Stimulated activated CD8-positive, alpha-beta memory T cell treated with anti-CD3 and anti-CD28 coated beads, Interleukin-2, amount 100 ng/mL, for 48 hours (primary cell): ENCODE results near the gene VPS25.
"Not testable (repeated sequence)": the region's sequence is repeated elsewhere in the genome, so short reads cannot be mapped to it uniquely, and the experiment has no call there.

Source experiments
- DNase-seq, 2 donors: peaks; one replicate each; pipeline ENCODE4 v3.0.0-alpha.2; 2020; ENCODE audit warnings: low read depth in 2 of 2

Gene VPS25

GRCh38 chr17:42768006-42768405 lies 5.2 kb upstream of the VPS25 start:
- DNase-seq: not testable (repeated sequence)

DNA sequence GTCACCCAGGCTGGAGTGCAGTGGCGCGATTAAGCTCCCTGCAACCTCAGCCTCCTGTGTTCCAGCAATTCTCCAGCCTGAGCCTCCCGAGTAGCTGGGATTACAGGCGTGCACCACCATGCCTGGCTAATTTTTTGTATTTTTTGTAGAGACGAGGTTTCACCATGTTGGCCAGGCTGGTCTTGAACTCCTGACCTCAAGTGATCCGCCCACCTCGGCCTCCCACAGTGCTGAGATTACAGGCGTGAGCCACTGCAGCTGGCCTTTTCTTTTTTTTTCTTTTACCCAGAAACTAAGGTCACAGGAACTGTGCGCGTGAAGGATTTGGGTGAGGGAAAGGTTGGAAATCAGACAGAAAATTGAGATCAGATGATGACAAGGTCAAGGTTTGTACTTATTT lies 3.3 kb upstream of the VPS25 start:
- DNase-seq: not testable (repeated sequence)

DNA sequence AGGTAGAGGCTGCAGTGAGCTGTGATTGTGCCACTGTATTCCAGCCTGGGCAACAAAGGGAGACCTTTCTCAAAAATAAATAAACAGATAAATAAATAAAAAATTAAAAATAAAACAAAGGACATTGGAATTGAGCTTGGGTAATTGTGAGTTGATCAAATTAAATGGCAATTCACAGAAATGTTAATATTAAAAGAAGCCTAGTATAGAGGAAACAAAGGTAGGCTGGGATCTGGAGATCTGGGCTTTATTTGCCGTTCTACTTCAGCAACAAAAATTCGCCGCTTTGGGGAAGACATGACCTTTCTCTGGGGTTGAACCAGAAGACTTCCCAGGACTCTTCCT lies 332 bp upstream of the VPS25 start:
- no peak for DNase-seq

DNA sequence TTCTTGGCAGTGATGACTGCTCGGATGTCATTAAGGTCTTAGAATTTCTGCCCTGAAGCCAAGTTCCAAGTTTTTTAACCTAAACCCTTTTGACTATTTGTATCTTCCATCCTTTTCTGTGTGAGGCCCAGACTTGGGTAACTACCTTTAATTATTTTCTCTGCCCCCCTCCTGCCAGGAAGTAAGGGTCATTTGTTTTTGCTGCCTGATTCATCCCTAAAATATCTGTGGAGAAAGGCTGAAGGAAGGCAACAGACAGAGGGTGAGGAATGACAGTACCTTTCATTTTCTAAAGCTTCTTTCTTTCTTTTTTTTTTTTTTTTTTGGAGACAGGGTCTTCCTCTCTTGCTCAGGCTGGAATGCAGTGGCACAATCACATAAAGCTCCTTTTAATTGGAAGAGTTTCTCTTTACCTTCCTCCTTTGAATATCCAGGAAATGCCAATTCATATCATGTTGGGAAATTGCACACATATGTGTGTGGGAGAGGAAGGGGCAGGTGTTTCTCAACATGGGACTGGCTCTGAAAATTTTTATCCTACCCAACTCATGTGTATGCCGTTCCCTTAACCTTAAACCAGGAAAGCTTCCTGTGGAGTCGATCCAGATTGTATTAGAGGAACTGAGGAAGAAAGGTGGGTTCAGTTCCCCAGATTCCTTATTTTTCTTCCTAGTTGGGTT lies 957 bp downstream of the VPS25 start:
- no peak for DNase-seq

GRCh38 chr17:42775534-42776098 lies 2.4 kb downstream of the VPS25 start:
- no peak for DNase-seq

DNA sequence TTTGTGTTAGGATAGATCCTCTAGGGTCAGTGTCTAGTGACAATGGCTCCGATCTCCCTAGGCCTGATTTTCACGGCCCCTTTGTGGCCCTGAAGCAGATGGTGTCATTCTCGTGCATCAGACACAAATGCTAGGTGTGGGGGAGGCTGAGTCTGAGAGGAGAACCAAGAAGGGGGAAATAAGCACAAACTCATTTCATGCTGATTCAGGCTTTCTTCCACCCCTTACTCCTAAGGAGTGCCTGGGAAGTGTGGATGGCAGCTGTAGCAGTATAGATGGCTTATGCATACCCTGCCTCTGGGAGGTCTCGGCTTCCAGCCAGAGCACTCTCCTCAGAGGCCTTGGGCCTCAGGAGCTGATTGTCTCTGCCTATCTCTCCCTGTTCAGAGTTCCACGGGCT lies 5.3 kb downstream of the VPS25 start:
- DNase-seq: no peak

DNA sequence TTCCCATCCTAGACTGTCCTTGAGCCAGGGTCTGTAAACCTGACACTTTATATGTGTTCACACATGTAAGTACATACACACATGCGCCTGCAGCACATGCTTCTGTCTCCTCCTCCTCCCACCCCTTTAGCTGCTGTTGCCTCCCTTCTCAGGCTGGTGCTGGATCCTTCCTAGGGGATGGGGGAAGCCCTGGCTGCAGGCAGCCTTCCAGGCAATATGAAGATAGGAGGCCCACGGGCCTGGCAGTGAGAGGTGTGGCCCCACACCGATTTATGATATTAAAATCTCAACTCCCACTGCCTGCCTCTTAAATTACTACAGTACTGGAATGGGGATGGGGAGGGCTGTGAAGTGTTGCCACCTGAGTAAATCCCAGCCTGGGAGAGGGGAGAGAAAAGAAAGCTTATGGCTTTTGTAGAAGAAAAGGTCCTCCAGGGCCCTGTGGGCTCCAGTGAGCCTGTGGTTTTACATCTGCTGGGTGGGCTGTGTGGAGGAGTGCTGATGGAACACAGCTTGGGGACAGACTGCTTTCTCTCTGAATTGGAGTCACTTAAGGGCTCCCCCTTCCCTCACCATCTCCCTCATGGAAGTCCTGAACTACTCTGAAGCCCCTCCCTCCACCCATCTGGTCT lies 6.2 kb downstream of the VPS25 start:
- no peak for DNase-seq

DNA sequence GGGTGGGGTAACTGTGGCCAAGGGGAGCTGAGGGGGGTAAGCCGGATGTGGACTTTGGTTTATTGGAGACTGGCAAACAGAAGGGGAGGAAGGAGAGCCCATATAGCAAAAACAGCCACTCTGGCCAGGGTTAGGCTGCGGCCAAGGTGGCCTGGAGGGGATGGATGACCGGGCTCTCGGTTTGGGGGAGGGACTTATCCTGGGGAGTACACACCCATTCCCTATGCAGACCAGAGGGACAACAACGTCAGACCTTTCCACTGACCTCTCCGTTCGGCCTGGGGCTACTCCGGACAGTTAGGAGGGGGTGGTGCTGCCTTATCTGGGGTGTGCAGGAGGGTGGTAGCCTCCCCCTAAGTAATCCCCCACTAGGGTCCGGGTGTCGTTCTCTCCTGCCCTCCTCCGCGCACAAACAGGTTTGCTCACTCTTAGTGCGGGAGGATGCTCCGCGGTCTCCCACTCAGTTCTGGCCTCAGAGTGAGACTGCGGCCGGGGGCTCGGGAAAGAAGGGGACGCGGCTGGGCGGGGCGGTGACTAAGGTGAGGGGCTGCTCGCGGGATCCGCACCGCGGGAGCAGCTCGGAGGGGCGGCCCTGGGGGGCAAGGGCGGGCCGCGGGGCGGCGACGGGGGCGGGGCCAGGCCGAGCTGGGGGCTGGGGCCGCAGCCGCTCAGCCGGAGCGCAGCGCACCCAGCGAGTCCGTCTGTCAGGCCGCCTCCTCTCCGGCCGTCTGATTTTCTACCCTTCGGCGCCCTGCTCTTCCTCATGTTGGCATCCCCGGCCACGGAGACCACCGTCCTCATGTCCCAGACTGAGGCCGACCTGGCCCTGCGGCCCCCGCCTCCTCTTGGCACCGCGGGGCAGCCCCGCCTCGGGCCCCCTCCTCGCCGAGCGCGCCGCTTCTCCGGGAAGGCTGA lies 6.9 kb downstream of the VPS25 start, which contains the start of gene WNK4:
Gene WNK4, plus strand, starts transcription at position 675 of the 915 bp plus-strand sequence. Its CDS starts 89 bp downstream, at position 764.
- DNase-seq: no peak

GRCh38 chr17:42780851-42781638 lies 7.8 kb downstream of the VPS25 start:
- DNase-seq: no peak

DNA sequence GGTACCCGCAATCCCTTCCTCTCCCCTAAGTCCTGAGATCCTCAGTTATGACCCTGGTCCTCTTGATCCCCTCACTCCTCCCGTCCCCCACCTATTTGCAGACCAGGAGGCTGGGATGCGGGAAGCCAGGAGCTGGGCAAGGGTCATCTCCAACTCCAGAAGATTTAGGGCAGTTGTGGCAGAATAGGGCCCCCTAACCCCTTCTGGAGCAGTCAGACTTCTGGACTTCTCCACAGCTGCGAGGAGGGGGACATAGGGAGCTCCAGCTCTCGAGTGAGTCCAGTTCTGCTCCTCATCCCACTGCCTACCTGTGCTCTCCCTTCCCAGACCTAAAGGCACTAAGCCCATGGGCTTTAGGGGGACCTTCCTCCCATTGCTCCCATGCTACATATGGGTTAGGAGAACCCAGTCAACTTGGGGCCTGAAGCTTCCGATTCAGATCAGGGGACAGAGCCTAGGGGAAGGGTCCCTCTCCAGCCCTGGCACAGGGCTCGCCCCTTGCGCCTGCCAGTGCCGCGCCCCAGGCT lies 8.5 kb downstream of the VPS25 start:
- DNase-seq: no peak

DNA sequence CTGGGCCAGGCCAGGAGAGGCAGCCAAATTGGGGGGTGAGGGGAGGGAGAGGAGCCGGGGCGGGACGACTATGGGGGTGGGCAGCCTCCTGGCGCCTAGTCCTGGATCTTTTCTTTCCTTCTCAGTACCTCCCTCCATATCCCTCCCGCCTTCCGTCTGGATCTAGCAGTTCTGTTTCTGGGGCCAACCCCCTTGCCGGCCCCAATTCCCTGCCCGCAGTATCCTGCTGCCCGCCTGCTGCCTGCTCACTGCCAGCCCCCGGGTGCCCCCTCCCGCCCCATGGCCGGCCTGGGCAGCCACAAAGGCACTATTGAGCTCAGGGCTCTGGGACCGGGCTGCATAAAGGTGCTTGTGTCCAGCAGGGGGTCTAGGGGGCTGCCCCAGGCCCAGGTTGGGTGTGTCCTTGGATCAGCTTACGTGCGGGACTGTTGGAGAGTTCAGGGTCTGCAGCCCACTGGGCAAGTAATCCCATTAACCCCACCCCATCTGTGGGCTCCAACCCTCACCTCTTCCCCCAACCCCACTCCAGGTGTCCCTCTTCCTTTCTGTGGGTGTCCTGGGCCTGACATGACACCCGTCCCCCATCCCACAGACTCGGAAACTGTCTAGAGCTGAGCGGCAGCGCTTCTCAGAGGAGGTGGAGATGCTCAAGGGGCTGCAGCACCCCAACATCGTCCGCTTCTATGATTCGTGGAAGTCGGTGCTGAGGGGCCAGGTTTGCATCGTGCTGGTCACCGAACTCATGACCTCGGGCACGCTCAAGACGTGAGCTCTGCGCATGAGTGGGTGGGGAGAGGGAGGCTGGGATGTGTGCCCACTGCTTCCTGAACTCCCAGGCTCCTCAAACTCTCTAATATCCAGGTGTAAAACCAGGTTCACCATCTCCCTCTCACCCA lies 9.2 kb downstream of the VPS25 start:
- DNase-seq: no peak

- no peak for DNase-seq
These were observed 10.0 kb downstream of the VPS25 start for GRCh38 chr17:42783062-42783790.

DNA sequence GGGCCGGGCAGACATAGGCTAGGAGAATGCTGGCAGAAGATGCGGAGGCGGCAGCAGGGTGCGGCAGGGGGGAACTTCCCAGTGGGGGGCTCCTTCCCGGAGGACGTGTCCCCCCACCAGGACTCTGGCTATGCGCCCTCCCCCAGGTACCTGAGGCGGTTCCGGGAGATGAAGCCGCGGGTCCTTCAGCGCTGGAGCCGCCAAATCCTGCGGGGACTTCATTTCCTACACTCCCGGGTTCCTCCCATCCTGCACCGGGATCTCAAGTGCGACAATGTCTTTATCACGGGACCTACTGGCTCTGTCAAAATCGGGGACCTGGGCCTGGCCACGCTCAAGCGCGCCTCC lies 10.5 kb downstream of the VPS25 start:
- DNase-seq: no peak

GRCh38 chr17:42784409-42784808 lies 11.2 kb downstream of the VPS25 start:
- no peak for DNase-seq

DNA sequence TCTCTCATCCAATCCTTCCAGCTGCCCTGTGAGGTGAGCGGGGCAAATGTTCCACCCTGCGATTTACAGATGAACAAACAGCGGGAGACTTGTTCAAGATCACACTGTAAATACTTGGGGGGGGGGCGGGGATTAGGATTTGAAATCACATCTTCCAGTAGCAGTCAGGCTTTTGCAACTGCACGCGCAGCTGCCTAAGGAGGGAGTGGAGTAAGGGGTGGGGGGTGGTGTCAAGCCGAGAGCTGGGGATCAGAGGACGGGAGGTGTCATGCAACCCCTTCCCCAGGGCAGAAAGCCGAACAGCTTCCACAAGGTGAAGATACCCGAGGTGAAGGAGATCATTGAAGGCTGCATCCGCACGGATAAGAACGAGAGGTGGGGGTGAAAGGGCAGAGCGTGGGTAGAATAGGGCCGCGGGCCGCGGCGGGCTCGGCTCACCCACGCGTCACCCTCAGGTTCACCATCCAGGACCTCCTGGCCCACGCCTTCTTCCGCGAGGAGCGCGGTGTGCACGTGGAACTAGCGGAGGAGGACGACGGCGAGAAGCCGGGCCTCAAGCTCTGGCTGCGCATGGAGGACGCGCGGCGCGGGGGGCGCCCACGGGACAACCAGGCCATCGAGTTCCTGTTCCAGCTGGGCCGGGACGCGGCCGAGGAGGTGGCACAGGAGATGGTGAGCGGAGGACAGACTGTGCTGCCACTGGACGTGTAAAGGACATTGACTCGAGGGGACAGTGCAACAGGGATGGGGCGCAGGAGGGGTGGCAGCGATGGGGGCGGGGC lies 11.8 kb downstream of the VPS25 start:
- no peak for DNase-seq

DNA sequence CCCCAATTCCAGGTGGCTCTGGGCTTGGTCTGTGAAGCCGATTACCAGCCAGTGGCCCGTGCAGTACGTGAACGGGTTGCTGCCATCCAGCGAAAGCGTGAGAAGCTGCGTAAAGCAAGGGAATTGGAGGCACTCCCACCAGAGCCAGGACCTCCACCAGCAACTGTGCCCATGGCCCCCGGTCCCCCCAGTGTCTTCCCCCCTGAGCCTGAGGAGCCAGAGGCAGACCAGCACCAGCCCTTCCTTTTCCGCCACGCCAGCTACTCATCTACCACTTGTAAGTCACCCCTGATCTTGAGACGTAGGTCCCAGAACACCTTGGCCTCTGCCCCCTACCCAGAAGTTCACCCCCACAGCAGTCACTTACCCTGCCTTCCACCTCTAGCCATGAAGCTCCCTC lies 14.0 kb downstream of the VPS25 start:
- DNase-seq: no peak

DNA sequence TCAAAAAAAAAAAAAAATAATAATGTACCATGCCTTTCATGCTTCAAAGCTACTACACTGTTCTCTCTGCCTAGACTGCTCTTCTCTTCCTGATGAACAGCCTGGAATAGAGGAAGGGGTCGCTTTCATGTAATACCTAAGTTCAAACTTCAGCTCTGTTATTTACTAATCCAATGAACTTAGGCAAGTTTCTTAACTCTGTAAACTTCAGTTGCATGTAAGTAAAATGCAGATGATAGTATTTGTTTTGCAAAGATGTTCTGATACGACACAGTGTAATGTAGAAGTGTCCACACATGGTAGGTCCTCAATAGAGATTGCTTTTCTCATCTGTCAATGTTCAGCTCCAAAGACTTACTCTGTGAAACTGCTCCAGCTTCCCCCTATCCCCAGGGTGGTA lies 18.7 kb downstream of the VPS25 start:
- no peak for DNase-seq

DNA sequence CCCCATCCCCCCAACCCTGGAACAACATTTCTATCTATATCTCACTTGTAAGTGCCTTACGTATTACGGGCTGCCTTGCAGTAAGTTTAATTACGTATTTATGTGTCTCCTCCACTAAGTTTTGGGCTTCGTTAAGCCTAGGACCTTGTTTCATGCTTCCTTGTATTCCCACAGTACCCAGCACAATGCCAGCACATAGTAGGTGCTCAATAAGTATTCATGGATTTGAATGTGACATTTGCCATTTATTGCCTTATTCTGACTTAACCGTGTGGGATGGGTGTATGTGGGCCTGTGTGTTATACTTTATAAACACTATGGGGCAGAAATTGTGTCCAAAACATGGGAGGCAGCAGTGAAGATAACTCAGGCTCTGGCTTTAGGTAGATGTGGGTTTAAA lies 19.3 kb downstream of the VPS25 start:
- DNase-seq: no peak

GRCh38 chr17:42795061-42795460 lies 21.8 kb downstream of the VPS25 start:
- no peak for DNase-seq
